ENCODE measurements around the gene GPR142. TPM values are rescaled to one million over a fixed set of nuclear protein-coding genes. Genes with fewer than 3 reads are reported as not detected.
A peak's percentile ranks its signal among the peaks of the same experiment; 100 is the strongest.

The GPR142 gene
- total RNA-seq = not detected in 2 replicates

GRCh38 chr17:74367206-74367605 lies at the start of gene GPR142:
TSS of gene GPR142 (plus strand) at chr17:74367506. CDS start at chr17:74369541, 2,035 bp downstream.
- Histone ChIP-seq H3K4me1 (ENCODE audit: insufficient read depth, low read length) (no peaks in the 10 kb centered on the region), H3K79me2 (ENCODE audit: insufficient read depth, low read length) (no peaks in the 10 kb centered on the region), H3K27me3 (ENCODE audit: insufficient read depth, low read length) (no peaks in the 10 kb centered on the region), H3K4me3 (ENCODE audit: insufficient read depth, low read length) (no peak within 1 kb of the TSS), H3K27ac (ENCODE audit: low read depth, low read length) (no peak within 1 kb of the TSS), H3K4me2 (ENCODE audit: insufficient read depth, low read length) (no peak within 1 kb of the TSS), H3K9me3 (ENCODE audit: low read depth, low read length) (no peaks in the 10 kb centered on the region), H3K36me3 (ENCODE audit: insufficient read depth, low read length) (no peaks in the 10 kb centered on the region), H4K20me1 (ENCODE audit: insufficient read depth, low read length) (no peaks in the 10 kb centered on the region), H2AFZ (ENCODE audit: low read length) (no peak within 1 kb of the TSS)
- no peak for TF ChIP-seq CTCF (IDR thresholded peaks at IDR 0.05; ENCODE audit: extremely low read depth, low read depth, low read length)
- DNase-seq (ENCODE audit: insufficient read length, low spot score, missing footprints) = peak; percentile 49

- no peak for TF ChIP-seq CTCF (IDR thresholded peaks at IDR 0.05; ENCODE audit: extremely low read depth, low read depth, low read length)
- Histone ChIP-seq H3K4me2 (ENCODE audit: insufficient read depth, low read length) (no peak overlapping the region), H3K79me2 (ENCODE audit: insufficient read depth, low read length) (no peaks in the 10 kb centered on the region)
These were observed 48.9 kb upstream of the GPR142 start for GRCh38 chr17:74318391-74318790.

GRCh38 chr17:74324521-74324920 lies 42.8 kb upstream of the GPR142 start:
- Histone ChIP-seq H3K4me3 (ENCODE audit: insufficient read depth, low read length) (no peak overlapping the region), H3K79me2 (ENCODE audit: insufficient read depth, low read length) (no peaks in the 10 kb centered on the region), H3K27me3 (ENCODE audit: insufficient read depth, low read length) (peaks cover 13% of the 10 kb centered on the region), H3K9me3 (ENCODE audit: low read depth, low read length) (no peaks in the 10 kb centered on the region), H3K36me3 (ENCODE audit: insufficient read depth, low read length) (no peaks in the 10 kb centered on the region), H4K20me1 (ENCODE audit: insufficient read depth, low read length) (no peaks in the 10 kb centered on the region), H3K27ac (ENCODE audit: low read depth, low read length) (no peak overlapping the region), H2AFZ (ENCODE audit: low read length) (no peak overlapping the region), H3K4me2 (ENCODE audit: insufficient read depth, low read length) (no peak overlapping the region), H3K4me1 (ENCODE audit: insufficient read depth, low read length) (no peaks in the 10 kb centered on the region)
- DNase-seq (ENCODE audit: insufficient read length, low spot score, missing footprints) = peak; percentile 25
- TF ChIP-seq CTCF (IDR thresholded peaks at IDR 0.05; ENCODE audit: extremely low read depth, low read depth, low read length) = no peak

More at GRCh38 chr17:74318391-74318790, 48.9 kb upstream of the GPR142 start:
- no peaks in the 10 kb centered on the region for H3K9me3 ChIP-seq (ENCODE audit: low read depth, low read length)
- H3K27ac ChIP-seq (ENCODE audit: low read depth, low read length) = no peak overlapping the region
- H4K20me1 ChIP-seq (ENCODE audit: insufficient read depth, low read length) = no peaks in the 10 kb centered on the region
- no peaks in the 10 kb centered on the region for H3K27me3 ChIP-seq (ENCODE audit: insufficient read depth, low read length)
- H3K4me1 ChIP-seq (ENCODE audit: insufficient read depth, low read length) = no peaks in the 10 kb centered on the region
- H3K4me3 ChIP-seq (ENCODE audit: insufficient read depth, low read length) = no peak overlapping the region
- H2AFZ ChIP-seq (ENCODE audit: low read length) = no peak overlapping the region
- peak; percentile 70 for DNase-seq (ENCODE audit: insufficient read length, low spot score, missing footprints)
- H3K36me3 ChIP-seq (ENCODE audit: insufficient read depth, low read length) = no peaks in the 10 kb centered on the region

- Histone ChIP-seq H3K79me2 (ENCODE audit: insufficient read depth, low read length) (no peaks in the 10 kb centered on the region), H3K27me3 (ENCODE audit: insufficient read depth, low read length) (peaks cover 13% of the 10 kb centered on the region), H3K4me3 (ENCODE audit: insufficient read depth, low read length) (no peak overlapping the region), H3K4me1 (ENCODE audit: insufficient read depth, low read length) (no peaks in the 10 kb centered on the region), H3K4me2 (ENCODE audit: insufficient read depth, low read length) (no peak overlapping the region), H3K27ac (ENCODE audit: low read depth, low read length) (no peak overlapping the region), H3K9me3 (ENCODE audit: low read depth, low read length) (no peaks in the 10 kb centered on the region), H3K36me3 (ENCODE audit: insufficient read depth, low read length) (no peaks in the 10 kb centered on the region), H2AFZ (ENCODE audit: low read length) (no peak overlapping the region), H4K20me1 (ENCODE audit: insufficient read depth, low read length) (no peaks in the 10 kb centered on the region)
- peak; percentile 81 for DNase-seq (ENCODE audit: insufficient read length, low spot score, missing footprints)
- no peak for TF ChIP-seq CTCF (IDR thresholded peaks at IDR 0.05; ENCODE audit: extremely low read depth, low read depth, low read length)
These were observed 41.9 kb upstream of the GPR142 start for GRCh38 chr17:74325376-74325742.

Measured in osteoblast (primary cell).